ENCODE data around the gene TBX1.

Gene TBX1

DNA sequence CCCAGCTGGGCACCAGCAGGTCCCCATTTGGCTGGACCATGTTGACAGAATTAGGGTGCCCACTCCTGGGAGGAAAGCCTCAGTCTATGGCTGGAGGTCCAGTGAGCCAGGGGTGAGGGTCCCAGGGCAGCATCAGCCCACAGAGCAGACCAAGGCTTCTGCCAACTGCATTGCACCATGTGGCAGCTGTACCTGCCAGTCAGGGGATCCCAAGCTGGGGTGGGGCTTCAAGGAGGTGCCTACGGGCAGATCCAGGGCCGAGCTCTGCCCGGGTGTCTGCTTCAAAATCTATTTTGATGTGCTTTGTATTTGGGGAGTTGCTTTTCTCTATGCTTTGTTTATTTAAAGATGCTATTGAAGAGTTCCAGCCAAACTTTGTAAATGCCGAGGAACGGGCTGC lies 26.8 kb upstream of the TBX1 start:
- CTCF ChIA-PET, result no interaction called here
- no peak for TF ChIP-seq CTCF (conservative IDR thresholded peaks at IDR 0.05; ENCODE audit: low read depth)
- no peak for DNase-seq (ENCODE audit: low spot score)
- POLR2A ChIA-PET (ENCODE audit: low non-redundant PET), result no interaction called here
- no peak overlapping the region for H3K27ac ChIP-seq

- CTCF ChIA-PET, result no interaction called here
- TF ChIP-seq CTCF (conservative IDR thresholded peaks at IDR 0.05; ENCODE audit: low read depth), result no peak
- DNase-seq (ENCODE audit: low spot score), result no peak
- POLR2A ChIA-PET (ENCODE audit: low non-redundant PET), result interaction anchor here (0.6 kb wide), 1 partner anchor 222 kb away, joined by 9 read pairs; no protein-coding TSS in a partner anchor
- no peak overlapping the region for H3K27ac ChIP-seq
These were observed 26.4 kb upstream of the TBX1 start for GRCh38 chr22:19734163-19734562.

- TF ChIP-seq CTCF (conservative IDR thresholded peaks at IDR 0.05; ENCODE audit: low read depth), result no peak
- no peak overlapping the region for H3K27ac ChIP-seq
- ChIA-PET POLR2A (ENCODE audit: low non-redundant PET) (interaction anchor here (0.6 kb wide), 1 partner anchor 221 kb away, joined by 9 read pairs; no protein-coding TSS in a partner anchor), CTCF (no interaction called here)
- DNase-seq (ENCODE audit: low spot score), result no peak
These were observed 25.7 kb upstream of the TBX1 start for GRCh38 chr22:19734837-19735382.

DNA sequence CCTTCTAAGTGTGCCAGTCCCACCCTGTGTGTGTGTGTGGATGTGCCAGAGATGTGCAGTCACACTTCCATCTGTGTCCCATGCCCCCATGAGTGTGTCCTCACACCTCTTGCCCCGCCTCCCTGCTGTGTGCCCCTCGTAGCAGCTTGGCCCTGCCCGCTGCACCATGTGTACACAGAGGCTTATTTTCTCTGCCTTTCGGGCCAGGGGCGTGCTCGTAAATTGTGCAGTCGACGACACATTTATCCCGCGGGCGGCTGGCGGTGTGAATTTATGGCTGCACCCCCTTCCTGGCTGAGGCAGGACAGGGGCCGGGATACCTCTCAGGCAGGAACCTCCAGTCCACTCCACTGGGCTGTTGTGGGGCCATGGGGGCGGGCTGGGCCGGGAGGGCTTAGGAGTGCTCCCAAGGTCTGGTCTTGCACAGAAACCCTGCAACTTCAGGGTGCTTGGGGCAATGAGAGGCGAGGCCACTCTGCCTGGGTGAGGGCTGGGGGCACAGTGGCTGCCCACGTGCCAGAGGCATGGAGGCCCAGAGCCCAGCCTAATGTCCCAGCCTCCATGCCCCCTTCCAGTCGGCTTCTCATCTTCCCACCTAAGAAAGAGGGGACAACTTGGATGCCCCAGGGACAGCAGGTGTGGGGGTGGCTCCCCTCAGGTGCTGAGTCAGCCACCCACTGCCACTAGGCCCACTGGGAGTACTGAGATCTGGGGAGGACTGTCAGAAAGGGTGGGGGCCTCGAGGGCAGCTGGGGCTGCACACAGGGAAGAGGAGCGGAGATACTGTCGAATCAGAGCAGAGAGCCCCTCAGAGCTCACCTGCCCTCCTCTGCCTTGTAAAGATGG lies 24.7 kb upstream of the TBX1 start:
- no peak for TF ChIP-seq CTCF (conservative IDR thresholded peaks at IDR 0.05; ENCODE audit: low read depth)
- CTCF ChIA-PET, result interaction anchor here (0.5 to 1.0 kb wide), 3 partner anchors 12 to 22 kb away, joined by 3 to 6 read pairs (median 3); no protein-coding TSS in a partner anchor
- DNase-seq (ENCODE audit: low spot score), result no peak
- no peak overlapping the region for H3K27ac ChIP-seq
- POLR2A ChIA-PET (ENCODE audit: low non-redundant PET), result no interaction called here

- ChIA-PET CTCF (no interaction called here), POLR2A (ENCODE audit: low non-redundant PET) (no interaction called here)
- TF ChIP-seq CTCF (conservative IDR thresholded peaks at IDR 0.05; ENCODE audit: low read depth), result no peak
- no peak overlapping the region for H3K27ac ChIP-seq
- DNase-seq (ENCODE audit: low spot score), result no peak
These were observed 22.5 kb upstream of the TBX1 start for GRCh38 chr22:19737846-19738663.

GRCh38 chr22:19738664-19739447 lies 21.7 kb upstream of the TBX1 start:
- CTCF ChIA-PET, result no interaction called here
- POLR2A ChIA-PET (ENCODE audit: low non-redundant PET), result no interaction called here

More at GRCh38 chr22:19738664-19739447, 21.7 kb upstream of the TBX1 start:
- no peak for DNase-seq (ENCODE audit: low spot score)
- TF ChIP-seq CTCF (conservative IDR thresholded peaks at IDR 0.05; ENCODE audit: low read depth), result no peak
- no peak overlapping the region for H3K27ac ChIP-seq

All from RWPE1 (cell line).